NK-92 (cell line): ENCODE results near the gene MAB21L3.

Experiments used
- DNase-seq: peaks from one replicate; lab custom pipeline; 2025; ENCODE audit not compliant: unreplicated experiment; lab: John Stamatoyannopoulos, UW

The MAB21L3 gene

DNA sequence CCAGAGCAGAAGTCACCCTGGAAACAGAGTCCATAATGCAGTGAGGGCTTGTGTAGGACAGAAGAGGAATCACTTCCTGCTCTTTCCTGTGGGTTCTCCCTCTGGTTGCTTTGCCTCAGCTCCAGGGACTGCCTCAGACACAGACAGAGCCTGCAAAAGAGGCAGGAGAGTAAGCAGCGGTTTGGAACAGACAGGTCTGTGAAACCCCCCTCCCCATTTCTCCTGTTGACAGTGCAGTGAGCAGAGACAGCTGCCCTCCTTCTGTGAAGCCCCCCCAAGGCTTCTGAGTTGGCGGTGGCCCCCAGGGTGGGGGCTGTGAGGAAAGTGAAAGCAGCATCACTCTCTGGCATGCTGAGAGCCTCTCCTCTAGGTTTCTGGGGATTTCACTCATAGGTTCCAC is 53.0 kb downstream of the MAB21L3 start:
- DNase-seq: no peak

DNA sequence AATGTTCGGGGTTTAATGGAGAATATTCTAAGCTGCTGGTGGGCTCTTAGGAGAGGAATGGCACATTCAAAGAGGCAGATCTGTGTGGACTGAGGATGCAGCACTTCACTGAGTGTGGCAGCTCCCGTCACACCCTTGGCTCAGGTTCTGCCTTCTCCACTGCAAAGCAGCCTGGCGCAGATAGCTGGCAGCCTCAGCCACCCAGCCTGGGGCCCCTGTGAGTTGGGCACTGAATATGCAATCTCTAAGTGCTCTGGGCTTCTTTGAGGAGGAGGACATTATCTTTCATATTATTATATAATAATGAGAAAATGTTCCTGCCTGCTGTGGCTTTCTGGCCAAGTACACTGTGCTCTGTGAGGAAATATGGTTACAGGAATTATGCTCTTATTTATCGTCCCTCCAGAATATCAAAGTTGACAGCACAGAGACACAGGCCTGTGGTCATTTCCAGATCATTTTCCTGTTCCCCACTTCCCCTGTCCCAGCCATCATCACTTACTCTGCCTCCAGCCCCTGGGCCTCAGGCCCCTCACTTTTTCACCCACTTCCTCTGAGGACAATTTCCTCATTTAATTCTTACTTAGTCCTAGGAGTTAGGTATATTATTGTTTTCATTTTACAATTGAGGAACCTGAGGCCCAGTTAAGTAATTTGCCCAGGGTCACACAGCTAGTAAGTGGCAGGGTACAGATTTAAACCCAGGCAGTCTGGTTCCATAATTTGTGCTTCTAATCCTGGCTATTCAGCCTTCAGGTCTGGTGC is 53.6 kb downstream of the MAB21L3 start:
- DNase-seq: no peak

GRCh38 chr1:116165572-116165971 is 54.4 kb downstream of the MAB21L3 start:
- DNase-seq: no peak

GRCh38 chr1:116166011-116166571 is 54.9 kb downstream of the MAB21L3 start:
- DNase-seq: no peak

DNA sequence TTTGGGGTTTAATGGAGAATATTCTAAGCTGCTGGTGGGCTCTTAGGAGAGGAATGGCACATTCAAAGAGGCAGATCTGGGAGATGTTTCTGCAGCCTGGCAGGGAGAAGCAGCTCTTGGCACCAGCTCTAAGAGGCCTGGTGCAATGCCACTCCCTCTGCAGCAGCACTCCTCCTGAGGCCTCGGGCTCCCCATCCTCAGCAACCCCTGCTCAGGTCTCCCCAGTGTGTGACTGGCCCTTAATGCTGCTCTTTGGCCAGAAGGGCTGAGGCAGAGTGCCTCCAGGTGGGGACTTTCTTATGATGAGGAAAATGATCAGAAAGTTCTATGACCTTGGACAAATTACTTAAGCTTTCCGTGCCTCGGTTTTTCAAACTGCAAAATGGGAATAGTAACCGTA is 55.5 kb downstream of the MAB21L3 start:
- DNase-seq: no peak

GRCh38 chr1:116167625-116168276 is 56.6 kb downstream of the MAB21L3 start:
- DNase-seq: no peak

GRCh38 chr1:116168277-116169032 is 57.3 kb downstream of the MAB21L3 start:
- DNase-seq: no peak

DNA sequence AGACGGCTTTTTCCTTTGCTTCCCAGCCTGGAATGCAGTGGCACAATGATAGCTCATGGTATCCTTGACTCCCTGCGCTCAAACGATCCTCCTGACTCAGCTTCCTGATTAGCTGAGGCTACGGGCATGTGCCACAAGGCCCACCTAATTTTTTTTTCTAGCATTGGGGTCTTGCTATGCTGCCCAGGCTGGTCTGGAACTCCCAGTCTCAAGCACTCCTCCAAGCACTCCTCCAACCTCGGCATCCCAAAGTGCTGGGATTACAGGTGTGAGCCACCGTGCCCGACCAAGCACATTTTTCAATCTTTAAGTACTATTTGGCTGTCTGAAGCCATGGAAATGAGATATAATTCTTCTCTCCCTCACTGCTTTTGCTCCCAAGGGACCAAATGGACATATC is 58.7 kb downstream of the MAB21L3 start:
- DNase-seq: no peak

GRCh38 chr1:116170721-116171589 is 59.8 kb downstream of the MAB21L3 start:
- no peak for DNase-seq

- DNase-seq: no peak
These were observed 61.5 kb downstream of the MAB21L3 start for GRCh38 chr1:116172666-116173065.

GRCh38 chr1:116175611-116176010 is 64.4 kb downstream of the MAB21L3 start:
- no peak for DNase-seq

GRCh38 chr1:116176306-116176789 is 65.1 kb downstream of the MAB21L3 start:
- no peak for DNase-seq

- DNase-seq: no peak
These were observed 66.7 kb downstream of the MAB21L3 start for GRCh38 chr1:116177861-116178260.

DNA sequence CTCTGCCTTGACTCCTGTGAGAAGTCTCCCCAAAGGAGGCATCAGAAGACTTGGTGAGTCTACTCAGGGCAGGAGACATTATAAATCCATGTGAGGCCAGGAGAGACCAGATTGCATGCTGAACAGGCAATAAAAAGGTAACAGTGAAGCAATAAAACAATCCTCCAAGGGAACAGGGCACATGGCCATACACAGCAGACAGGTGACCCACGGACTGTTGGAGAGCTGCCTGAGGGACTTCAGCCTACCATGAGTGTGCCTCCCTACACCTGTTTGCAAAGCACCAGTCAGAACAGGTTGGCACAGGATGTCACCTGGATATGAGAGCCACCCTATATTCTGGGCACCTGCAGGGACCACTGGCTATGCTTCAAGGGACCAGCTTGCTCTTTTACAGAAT is 67.6 kb downstream of the MAB21L3 start:
- no peak for DNase-seq

- DNase-seq: no peak
These were observed 68.2 kb downstream of the MAB21L3 start for GRCh38 chr1:116179419-116179818.

DNA sequence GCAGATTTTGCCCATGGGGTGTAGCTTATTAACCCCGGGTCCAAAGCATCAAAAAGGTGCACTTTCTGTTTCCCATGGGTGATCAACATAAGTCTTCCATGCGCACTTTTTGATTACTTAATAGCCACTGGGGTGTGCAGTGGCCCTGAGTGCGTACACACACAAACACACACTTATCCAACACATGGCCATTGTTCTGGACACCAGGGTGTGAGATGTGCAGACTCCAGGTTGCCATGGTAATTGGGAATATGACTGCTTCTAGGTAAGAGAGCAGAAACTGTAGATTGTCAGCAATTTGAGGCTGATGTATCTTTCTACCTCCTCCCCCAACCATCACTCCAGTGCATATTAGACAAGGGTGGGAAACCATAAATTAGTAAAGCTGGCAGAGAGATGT is 68.8 kb downstream of the MAB21L3 start:
- DNase-seq: no peak

GRCh38 chr1:116182019-116182714 is 71.0 kb downstream of the MAB21L3 start:
- no peak for DNase-seq
